ENCODE measurements around the gene LSAMP. TPM values are rescaled to one million over a fixed set of nuclear protein-coding genes. Genes with fewer than 3 reads are reported as not detected.
A peak's percentile ranks its signal among the peaks of the same experiment; 100 is the strongest.

LSAMP gene
- total and polyA plus RNA-seq, 9 of the 15 experiments (the other 6 are each of a cell fraction or from before 2014, with no cell fraction given): 0.09 to 0.11 TPM; not detected in 7

DNA sequence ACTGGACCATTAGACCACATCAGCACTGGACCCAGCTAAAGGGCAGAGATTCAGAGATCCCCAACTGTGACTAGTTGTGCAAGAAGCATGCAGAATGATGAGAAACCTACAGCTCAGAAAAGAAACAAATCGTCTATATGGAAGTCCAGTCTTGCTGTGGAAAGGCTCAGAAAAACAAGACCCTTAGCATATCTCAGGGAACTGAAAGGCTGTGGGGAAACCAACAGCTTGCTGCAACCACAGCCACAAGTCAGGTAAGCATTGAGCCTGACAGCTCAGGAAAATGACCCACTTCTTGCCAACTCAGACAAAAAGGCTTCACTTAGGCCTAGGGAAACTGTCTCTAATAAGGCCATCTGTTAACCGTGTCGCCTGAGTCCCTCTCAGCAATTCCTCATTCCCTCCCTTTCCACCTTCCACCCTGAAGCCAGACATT, 145.6 kb downstream of the LSAMP start:
- H3K4me3 ChIP-seq: no peak overlapping the region
- CTCF ChIA-PET (ENCODE audit: low intra/inter-chr PET ratio): no interaction called here
- BruUV-seq (replicated peaks): no TSS peak
- POLR2A ChIA-PET: interaction anchor here (0.6 kb wide), 1 partner anchor 41 kb away, joined by 3 read pairs; no protein-coding TSS in a partner anchor
- FAIRE-seq: no peak
- H3K9ac ChIP-seq (ENCODE audit: insufficient read depth in 1 of 2, low read depth in 2 of 2, low read length in 2 of 2): no peak overlapping the region
- 10% methylated on average over 3 of the region's 3 CpGs for WGBS (ENCODE audit: insufficient coverage, low coverage, missing lambda C conversion rate)
- intact Hi-C loops (cut with micrococcal nuclease): no loop called here
- ATAC-seq: no peak
- in situ Hi-C loops (cut with MboI): no loop called here
- TF ChIP-seq, protein P1, sequence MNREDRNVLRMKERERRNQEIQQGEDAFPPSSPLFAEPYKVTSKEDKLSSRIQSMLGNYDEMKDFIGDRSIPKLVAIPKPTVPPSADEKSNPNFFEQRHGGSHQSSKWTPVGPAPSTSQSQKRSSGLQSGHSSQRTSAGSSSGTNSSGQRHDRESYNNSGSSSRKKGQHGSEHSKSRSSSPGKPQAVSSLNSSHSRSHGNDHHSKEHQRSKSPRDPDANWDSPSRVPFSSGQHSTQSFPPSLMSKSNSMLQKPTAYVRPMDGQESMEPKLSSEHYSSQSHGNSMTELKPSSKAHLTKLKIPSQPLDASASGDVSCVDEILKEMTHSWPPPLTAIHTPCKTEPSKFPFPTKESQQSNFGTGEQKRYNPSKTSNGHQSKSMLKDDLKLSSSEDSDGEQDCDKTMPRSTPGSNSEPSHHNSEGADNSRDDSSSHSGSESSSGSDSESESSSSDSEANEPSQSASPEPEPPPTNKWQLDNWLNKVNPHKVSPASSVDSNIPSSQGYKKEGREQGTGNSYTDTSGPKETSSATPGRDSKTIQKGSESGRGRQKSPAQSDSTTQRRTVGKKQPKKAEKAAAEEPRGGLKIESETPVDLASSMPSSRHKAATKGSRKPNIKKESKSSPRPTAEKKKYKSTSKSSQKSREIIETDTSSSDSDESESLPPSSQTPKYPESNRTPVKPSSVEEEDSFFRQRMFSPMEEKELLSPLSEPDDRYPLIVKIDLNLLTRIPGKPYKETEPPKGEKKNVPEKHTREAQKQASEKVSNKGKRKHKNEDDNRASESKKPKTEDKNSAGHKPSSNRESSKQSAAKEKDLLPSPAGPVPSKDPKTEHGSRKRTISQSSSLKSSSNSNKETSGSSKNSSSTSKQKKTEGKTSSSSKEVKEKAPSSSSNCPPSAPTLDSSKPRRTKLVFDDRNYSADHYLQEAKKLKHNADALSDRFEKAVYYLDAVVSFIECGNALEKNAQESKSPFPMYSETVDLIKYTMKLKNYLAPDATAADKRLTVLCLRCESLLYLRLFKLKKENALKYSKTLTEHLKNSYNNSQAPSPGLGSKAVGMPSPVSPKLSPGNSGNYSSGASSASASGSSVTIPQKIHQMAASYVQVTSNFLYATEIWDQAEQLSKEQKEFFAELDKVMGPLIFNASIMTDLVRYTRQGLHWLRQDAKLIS (CRISPR knock-in tag; IDR thresholded peaks at IDR 0.05): no peak
- TF ChIP-seq ZNF79 (CRISPR knock-in tag; IDR thresholded peaks at IDR 0.05; ENCODE audit: low read depth): no peak
- TF ChIP-seq CCAR2 (IDR thresholded peaks at IDR 0.05; ENCODE audit: low read depth, low read length): no peak
- no peak for TF ChIP-seq ZNF253 (CRISPR knock-in tag; conservative IDR thresholded peaks at IDR 0.05)
- TF ChIP-seq, protein P2, sequence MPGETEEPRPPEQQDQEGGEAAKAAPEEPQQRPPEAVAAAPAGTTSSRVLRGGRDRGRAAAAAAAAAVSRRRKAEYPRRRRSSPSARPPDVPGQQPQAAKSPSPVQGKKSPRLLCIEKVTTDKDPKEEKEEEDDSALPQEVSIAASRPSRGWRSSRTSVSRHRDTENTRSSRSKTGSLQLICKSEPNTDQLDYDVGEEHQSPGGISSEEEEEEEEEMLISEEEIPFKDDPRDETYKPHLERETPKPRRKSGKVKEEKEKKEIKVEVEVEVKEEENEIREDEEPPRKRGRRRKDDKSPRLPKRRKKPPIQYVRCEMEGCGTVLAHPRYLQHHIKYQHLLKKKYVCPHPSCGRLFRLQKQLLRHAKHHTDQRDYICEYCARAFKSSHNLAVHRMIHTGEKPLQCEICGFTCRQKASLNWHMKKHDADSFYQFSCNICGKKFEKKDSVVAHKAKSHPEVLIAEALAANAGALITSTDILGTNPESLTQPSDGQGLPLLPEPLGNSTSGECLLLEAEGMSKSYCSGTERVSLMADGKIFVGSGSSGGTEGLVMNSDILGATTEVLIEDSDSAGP (CRISPR knock-in tag; IDR thresholded peaks at IDR 0.05): no peak
- TF ChIP-seq U2AF1 (optimal IDR thresholded peaks at IDR 0.05; ENCODE audit: low read depth, low read length): no peak
- TF ChIP-seq ZNF57 (CRISPR knock-in tag; IDR thresholded peaks at IDR 0.05): no peak
- TF ChIP-seq MAFK (IDR thresholded peaks at IDR 0.05; ENCODE audit: low read length): no peak
- no peak overlapping the region for H3K27ac ChIP-seq (ENCODE audit: extremely low read depth, low read depth, low read length)
- H4K20me1 ChIP-seq (replicated peaks; ENCODE audit: control insufficient read depth, insufficient read depth, low read length): no peaks in the 10 kb centered on the region
- DNase-seq (ENCODE audit: extremely low read depth in 1 of 4, low spot score in 3 of 4): no peak
- peak overlapping the region; percentile 8; the same call in 1 of the 2 replicates for H2AFZ ChIP-seq (ENCODE audit: low read depth, low read length)
- H3K9me1 ChIP-seq (ENCODE audit: control insufficient read depth, insufficient read depth, low read length): no peaks in the 10 kb centered on the region
- H3K4me2 ChIP-seq (ENCODE audit: insufficient read depth, low read length): no peak overlapping the region
- H3K79me2 ChIP-seq (ENCODE audit: control insufficient read depth, insufficient read depth, low read length): no peaks in the 10 kb centered on the region
- no peaks in the 10 kb centered on the region for H3K9me3 ChIP-seq (replicated peaks; ENCODE audit: control insufficient read depth, insufficient read depth, low read depth, low read length)
- H3K27me3 ChIP-seq (ENCODE audit: control insufficient read depth in 2 of 2, insufficient read depth in 2 of 2, low read length in 2 of 2): no peaks in the 10 kb centered on the region
- no peaks in the 10 kb centered on the region for H3K4me1 ChIP-seq (replicated peaks in 1 of 2; ENCODE audit: control insufficient read depth in 2 of 2, insufficient read depth in 2 of 2, low read length in 2 of 2)
- H3K36me3 ChIP-seq (ENCODE audit: control insufficient read depth, insufficient read depth, low read length): no peaks in the 10 kb centered on the region
